Panc1 (cell line): ENCODE results near the gene TFEB. TPM values are rescaled to one million over a fixed set of nuclear protein-coding genes. Genes with fewer than 3 reads are reported as not detected.

ENCODE experiments used
- ATAC-seq: fragments of 200-7000 bp; cut with Tn5 transposase; 2 replicates; pipeline ENCODE4 v1.9.1; 2020; ENCODE audit warnings: mild to moderate bottlenecking, moderate library complexity
- BruUV-seq: library from RNA; stranded (reverse); fragments of 400-500 nt; replicated peaks from 2 replicates; lab custom pipeline; 2021; lab: Mats Ljungman, UMichigan
- CTCF ChIA-PET: fragments of 300-600 bp; sonication (Branson Sonifier 250); formaldehyde crosslinking; loops from one replicate; lab custom pipeline; 2022; ENCODE audit warnings: antibody characterized with exemption; lab: Charles Lee
- POLR2A ChIA-PET: fragments of 300-600 bp; sonication (Branson Sonifier 250); formaldehyde crosslinking; loops from one replicate; lab custom pipeline; 2022; ENCODE audit warnings: antibody characterized with exemption; lab: Charles Lee
- DNase-seq: peaks from one replicate; pipeline ENCODE4 v3.0.0-alpha.2; 2010; ENCODE audit warnings: low read depth, low spot score
- H3K27ac ChIP-seq: 2 replicates; pipeline ENCODE4 v1.5.1; 2011; ENCODE audit warnings: mild to moderate bottlenecking, low read length, inconsistent platforms
- H3K27me3 ChIP-seq: fragments of 200-500 bp; sonication (Bioruptor generic); 2 replicates; pipeline ENCODE4 v1.6.0; 2014; ENCODE audit warnings: low read length, inconsistent platforms; ENCODE audit not compliant: control insufficient read depth, insufficient read depth
- H3K36me3 ChIP-seq: fragments of 200-500 bp; sonication (Bioruptor generic); 2 replicates; pipeline ENCODE4 v1.5.1; 2014; ENCODE audit warnings: inconsistent platforms, mild to moderate bottlenecking, low read length, moderate library complexity; ENCODE audit not compliant: control insufficient read depth, insufficient read depth
- H3K4me1 ChIP-seq: 2 replicates; pipeline ENCODE4 v1.5.1; 2011; ENCODE audit warnings: inconsistent platforms, mild to moderate bottlenecking, low read length, moderate library complexity; ENCODE audit not compliant: control insufficient read depth, insufficient read depth
- H3K4me3 ChIP-seq, 2 experiments: 2 replicates each; pipeline ENCODE4 v1.5.1; 2011 to 2012; ENCODE audit warnings: low read depth in 2 of 2, low read length in 2 of 2, mild to moderate bottlenecking in 2 of 2, inconsistent platforms in 1 of 2, moderate library complexity in 1 of 2
- H3K9me3 ChIP-seq: fragments of 200-500 bp; sonication (Bioruptor generic); 2 replicates; pipeline ENCODE4 v1.5.1; 2014; ENCODE audit warnings: low read depth, mild to moderate bottlenecking, inconsistent platforms, low read length, moderate library complexity; ENCODE audit not compliant: control insufficient read depth, insufficient read depth
- POLR2AphosphoS5 ChIP-seq: IDR thresholded peaks from 2 replicates; pipeline ENCODE4 v1.6.1; 2012; ENCODE audit warnings: mild to moderate bottlenecking, low read depth, low read length, moderate library complexity
- SIN3A ChIP-seq: IDR thresholded peaks from 2 replicates; pipeline ENCODE4 v1.6.1; 2012; ENCODE audit warnings: low read depth, mild to moderate bottlenecking, low read length, moderate library complexity, borderline replicate concordance; ENCODE audit not compliant: insufficient read depth
- TCF7L2 ChIP-seq: IDR thresholded peaks from 2 replicates; pipeline ENCODE4 v1.6.1; 2011; ENCODE audit warnings: mild to moderate bottlenecking, low read depth, low read length, inconsistent platforms
- in situ Hi-C: cut with HindIII; loops from 2 replicates; pipeline ENCODE4 v1.10.0; 2016; ENCODE audit warnings: low sequenced_read_pairs, low pct_unique_long_range_greater_than_20kb
- intact Hi-C: fragments of 100-400 bp; cut with micrococcal nuclease; formaldehyde crosslinking; loops from one replicate; pipeline ENCODE4 v1.10.0; 2022; ENCODE audit not compliant: unreplicated experiment
- total RNA-seq: library from RNA; stranded (reverse); gene quantifications from one replicate; pipeline ENCODE4 v1.2.1, GENCODE V29; 2021; ENCODE audit not compliant: unreplicated experiment
- TF ChIP-seq, protein P1 (sequence below), 2 experiments: IDR thresholded peaks; 2 replicates each; pipeline ENCODE4 v1.6.1; 2011 to 2012; ENCODE audit warnings: low read depth in 2 of 2, control low read depth in 1 of 2, low read length in 1 of 2, mild to moderate bottlenecking in 1 of 2, moderate library complexity in 1 of 2; ENCODE audit not compliant: insufficient read depth in 1 of 2
- TF ChIP-seq, protein P2 (sequence below): fragments of 450-650 bp; IDR thresholded peaks from 2 replicates; pipeline ENCODE4 v1.5.1; 2017; ENCODE audit warnings: mild to moderate bottlenecking

TFEB gene
- total RNA-seq, 1 experiment from 2014 or later, result 13.3 TPM

DNA sequence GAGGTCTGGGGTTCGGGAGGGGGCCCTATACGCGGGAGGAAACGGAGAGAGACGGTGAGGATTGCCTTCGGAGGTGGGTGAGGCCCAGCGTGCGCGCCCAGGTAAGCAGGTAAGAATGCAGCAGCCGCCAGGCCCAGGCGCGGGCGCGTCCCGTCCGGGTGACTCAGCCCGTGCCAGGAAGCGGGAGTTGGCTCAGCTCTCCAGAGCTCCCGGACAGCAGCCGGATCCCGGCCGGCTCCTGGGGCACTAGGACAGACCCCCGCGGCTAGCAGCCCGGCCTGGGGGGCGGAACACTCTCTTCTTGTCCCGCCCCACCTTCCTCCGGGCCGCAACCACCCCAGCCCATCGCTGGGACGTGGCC lies 98.6 kb downstream of the TFEB start:
- peak overlapping the region; percentile 8 to 33; a peak in 2 of 4 replicates for H3K4me3 ChIP-seq

DNA sequence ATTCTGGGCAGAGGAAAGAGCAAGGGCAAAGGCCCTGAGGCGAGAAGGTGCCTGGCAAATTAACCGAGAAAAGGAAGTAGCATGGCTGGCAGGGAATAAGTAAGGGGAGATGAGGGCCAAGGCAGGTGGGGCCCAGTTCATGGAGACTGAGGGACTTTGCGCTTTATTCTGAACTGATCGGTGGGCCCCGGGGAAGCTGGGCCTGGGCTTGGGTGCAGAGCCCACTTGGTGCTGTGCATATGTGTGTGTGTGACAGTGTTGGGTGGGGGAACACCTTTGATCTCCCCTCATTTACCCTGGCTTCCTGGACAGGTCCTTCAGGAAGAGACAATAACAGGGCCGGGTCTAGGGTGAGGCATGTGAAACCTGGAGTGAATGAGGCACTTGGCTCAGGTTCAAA lies 100.0 kb downstream of the TFEB start:
- TF ChIP-seq, protein P1, sequence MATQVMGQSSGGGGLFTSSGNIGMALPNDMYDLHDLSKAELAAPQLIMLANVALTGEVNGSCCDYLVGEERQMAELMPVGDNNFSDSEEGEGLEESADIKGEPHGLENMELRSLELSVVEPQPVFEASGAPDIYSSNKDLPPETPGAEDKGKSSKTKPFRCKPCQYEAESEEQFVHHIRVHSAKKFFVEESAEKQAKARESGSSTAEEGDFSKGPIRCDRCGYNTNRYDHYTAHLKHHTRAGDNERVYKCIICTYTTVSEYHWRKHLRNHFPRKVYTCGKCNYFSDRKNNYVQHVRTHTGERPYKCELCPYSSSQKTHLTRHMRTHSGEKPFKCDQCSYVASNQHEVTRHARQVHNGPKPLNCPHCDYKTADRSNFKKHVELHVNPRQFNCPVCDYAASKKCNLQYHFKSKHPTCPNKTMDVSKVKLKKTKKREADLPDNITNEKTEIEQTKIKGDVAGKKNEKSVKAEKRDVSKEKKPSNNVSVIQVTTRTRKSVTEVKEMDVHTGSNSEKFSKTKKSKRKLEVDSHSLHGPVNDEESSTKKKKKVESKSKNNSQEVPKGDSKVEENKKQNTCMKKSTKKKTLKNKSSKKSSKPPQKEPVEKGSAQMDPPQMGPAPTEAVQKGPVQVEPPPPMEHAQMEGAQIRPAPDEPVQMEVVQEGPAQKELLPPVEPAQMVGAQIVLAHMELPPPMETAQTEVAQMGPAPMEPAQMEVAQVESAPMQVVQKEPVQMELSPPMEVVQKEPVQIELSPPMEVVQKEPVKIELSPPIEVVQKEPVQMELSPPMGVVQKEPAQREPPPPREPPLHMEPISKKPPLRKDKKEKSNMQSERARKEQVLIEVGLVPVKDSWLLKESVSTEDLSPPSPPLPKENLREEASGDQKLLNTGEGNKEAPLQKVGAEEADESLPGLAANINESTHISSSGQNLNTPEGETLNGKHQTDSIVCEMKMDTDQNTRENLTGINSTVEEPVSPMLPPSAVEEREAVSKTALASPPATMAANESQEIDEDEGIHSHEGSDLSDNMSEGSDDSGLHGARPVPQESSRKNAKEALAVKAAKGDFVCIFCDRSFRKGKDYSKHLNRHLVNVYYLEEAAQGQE (IDR thresholded peaks at IDR 0.05; ENCODE audit: insufficient read depth in 1 of 2, low read depth in 2 of 2, low read length in 1 of 2), result no peak
- TF ChIP-seq SIN3A (no peak), POLR2AphosphoS5 (no peak), TCF7L2 (no peak)
- TF ChIP-seq, protein P2, sequence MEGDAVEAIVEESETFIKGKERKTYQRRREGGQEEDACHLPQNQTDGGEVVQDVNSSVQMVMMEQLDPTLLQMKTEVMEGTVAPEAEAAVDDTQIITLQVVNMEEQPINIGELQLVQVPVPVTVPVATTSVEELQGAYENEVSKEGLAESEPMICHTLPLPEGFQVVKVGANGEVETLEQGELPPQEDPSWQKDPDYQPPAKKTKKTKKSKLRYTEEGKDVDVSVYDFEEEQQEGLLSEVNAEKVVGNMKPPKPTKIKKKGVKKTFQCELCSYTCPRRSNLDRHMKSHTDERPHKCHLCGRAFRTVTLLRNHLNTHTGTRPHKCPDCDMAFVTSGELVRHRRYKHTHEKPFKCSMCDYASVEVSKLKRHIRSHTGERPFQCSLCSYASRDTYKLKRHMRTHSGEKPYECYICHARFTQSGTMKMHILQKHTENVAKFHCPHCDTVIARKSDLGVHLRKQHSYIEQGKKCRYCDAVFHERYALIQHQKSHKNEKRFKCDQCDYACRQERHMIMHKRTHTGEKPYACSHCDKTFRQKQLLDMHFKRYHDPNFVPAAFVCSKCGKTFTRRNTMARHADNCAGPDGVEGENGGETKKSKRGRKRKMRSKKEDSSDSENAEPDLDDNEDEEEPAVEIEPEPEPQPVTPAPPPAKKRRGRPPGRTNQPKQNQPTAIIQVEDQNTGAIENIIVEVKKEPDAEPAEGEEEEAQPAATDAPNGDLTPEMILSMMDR, result no peak
- H3K27me3 ChIP-seq, result no peaks in the 10 kb centered on the region; the same call in none of the 2 replicates
- intact Hi-C loops (no loop called here), in situ Hi-C loops (no loop called here)
- ATAC-seq (no peak), DNase-seq (no peak)
- peaks cover 3% of the 10 kb centered on the region; the same call in 1 of the 2 replicates for H3K36me3 ChIP-seq
- no peaks in the 10 kb centered on the region for H3K9me3 ChIP-seq
- no peak overlapping the region for H3K4me3 ChIP-seq
- H3K4me1 ChIP-seq, result no peaks in the 10 kb centered on the region
- no TSS peak for BruUV-seq
- ChIA-PET POLR2A (no interaction called here), CTCF (no interaction called here)
- no peak overlapping the region for H3K27ac ChIP-seq

More for the DNA sequence above, 98.6 kb downstream of the TFEB start:
- ChIA-PET CTCF (no interaction called here), POLR2A (no interaction called here)
- ATAC-seq, result peak; percentile 72
- TF ChIP-seq SIN3A (no peak), POLR2AphosphoS5 (no peak), TCF7L2 (no peak)
- TF ChIP-seq, protein P1 (IDR thresholded peaks at IDR 0.05; ENCODE audit: insufficient read depth in 1 of 2, low read depth in 2 of 2, low read length in 1 of 2), result no peak
- TF ChIP-seq, protein P2, result no peak
- in situ Hi-C loops (no loop called here), intact Hi-C loops (no loop called here)
- no peak overlapping the region for H3K27ac ChIP-seq
- BruUV-seq, result no TSS peak
- no peaks in the 10 kb centered on the region; the same call in none of the 2 replicates for H3K27me3 ChIP-seq
- DNase-seq, result no peak
- no peaks in the 10 kb centered on the region for H3K9me3 ChIP-seq
- no peaks in the 10 kb centered on the region for H3K4me1 ChIP-seq
- peaks cover 3% of the 10 kb centered on the region; the same call in 1 of the 2 replicates for H3K36me3 ChIP-seq
